H1 (cell line): ENCODE data around the gene BMPR1A. TPM values are rescaled to one million over a fixed set of nuclear protein-coding genes. Genes with fewer than 3 reads are reported as not detected.

ENCODE experiments used
- ASH2L ChIP-seq: fragments of 200-600, 300-600 bp; sonication (generic); IDR thresholded peaks from one replicate; pipeline ENCODE4 v1.7.1; 2017; ENCODE audit warnings: low read length
- BCL11A ChIP-seq, 2 experiments: IDR thresholded peaks; one replicate each; pipeline ENCODE4 v1.6.1; 2011; ENCODE audit warnings: low read depth in 2 of 2, low read length in 2 of 2, mild to moderate bottlenecking in 2 of 2
- CHD2 ChIP-seq: IDR thresholded peaks from 2 replicates; pipeline ENCODE4 v1.6.1; 2012; ENCODE audit warnings: low read length, improper control_type of control experiment
- CTCF ChIP-seq, 3 experiments: IDR thresholded peaks; 1 replicate in 2 of 3; 2 replicates in 1 of 3; pipeline versions ENCODE4 v1.5.1 to v1.6.1; 2011; ENCODE audit warnings: low read length in 3 of 3, mild to moderate bottlenecking in 3 of 3, inconsistent platforms in 2 of 3, low read depth in 1 of 3, moderate library complexity in 1 of 3; ENCODE audit not compliant: insufficient read depth in 1 of 3; ENCODE audit errors: control extremely low read depth in 1 of 3
- EGR1 ChIP-seq: IDR thresholded peaks from 2 replicates; pipeline ENCODE4 v1.6.1; 2011; ENCODE audit warnings: low read depth, low read length, borderline replicate concordance
- EP300 ChIP-seq, 2 experiments: IDR thresholded peaks; 1 replicate in 1 of 2; 2 replicates in 1 of 2; pipeline ENCODE4 v1.6.1; 2011 to 2012; ENCODE audit warnings: low read depth in 2 of 2, low read length in 2 of 2, mild to moderate bottlenecking in 2 of 2, borderline replicate concordance in 1 of 2, inconsistent platforms in 1 of 2, moderate library complexity in 1 of 2
- EZH2 ChIP-seq: fragments of 200-600 bp; sonication (generic); IDR thresholded peaks from 2 replicates; pipeline ENCODE4 v1.7.1; 2012; ENCODE audit warnings: low read depth, mild to moderate bottlenecking, moderate library complexity, low read length, inconsistent platforms; ENCODE audit not compliant: severe bottlenecking
- GABPA ChIP-seq: IDR thresholded peaks from 2 replicates; pipeline ENCODE4 v1.6.1; 2011; ENCODE audit warnings: mild to moderate bottlenecking, low read length, moderate library complexity, borderline replicate concordance; ENCODE audit not compliant: insufficient read depth
- GTF2F1 ChIP-seq: IDR thresholded peaks from 2 replicates; pipeline ENCODE4 v1.6.1; 2012; ENCODE audit warnings: low read depth, low read length, improper control_type of control experiment, borderline replicate concordance
- HDAC2 ChIP-seq, 2 experiments: fragments of 300-600 bp in 1 of 2; sonication (generic) in 1 of 2; IDR thresholded peaks; 2 replicates each; pipeline ENCODE4 v1.6.1; 2011 to 2012; ENCODE audit warnings: low read depth in 2 of 2, low read length in 2 of 2, mild to moderate bottlenecking in 2 of 2, moderate library complexity in 2 of 2, borderline replicate concordance in 1 of 2, inconsistent platforms in 1 of 2
- KDM4A ChIP-seq: IDR thresholded peaks from one replicate; pipeline ENCODE4 v1.7.1; 2012; ENCODE audit warnings: low read depth, mild to moderate bottlenecking, moderate library complexity, low read length, inconsistent platforms; ENCODE audit not compliant: severe bottlenecking
- MAX ChIP-seq: IDR thresholded peaks from 2 replicates; pipeline ENCODE4 v1.6.1; 2012; ENCODE audit warnings: inconsistent platforms
- NRF1 ChIP-seq: IDR thresholded peaks from 2 replicates; pipeline ENCODE4 v1.6.1; 2011; ENCODE audit warnings: mild to moderate bottlenecking, low read depth, low read length, improper control_type of control experiment
- POLR2A ChIP-seq, 2 experiments: IDR thresholded peaks; 1 replicate in 1 of 2; 2 replicates in 1 of 2; pipeline ENCODE4 v1.6.1; 2011; ENCODE audit warnings: low read depth in 2 of 2, low read length in 2 of 2, mild to moderate bottlenecking in 2 of 2; ENCODE audit errors: control extremely low read depth in 1 of 2
- POU5F1 ChIP-seq: IDR thresholded peaks from 2 replicates; pipeline ENCODE4 v1.6.1; 2011; ENCODE audit warnings: low read depth, mild to moderate bottlenecking, low read length, moderate library complexity
- SIRT6 ChIP-seq: IDR thresholded peaks from one replicate; pipeline ENCODE4 v1.7.1; 2012; ENCODE audit warnings: low read length, inconsistent platforms
- SP2 ChIP-seq: IDR thresholded peaks from 2 replicates; pipeline ENCODE4 v1.6.1; 2012; ENCODE audit warnings: mild to moderate bottlenecking, low read length, inconsistent platforms
- SP4 ChIP-seq: IDR thresholded peaks from 2 replicates; pipeline ENCODE4 v1.6.1; 2012; ENCODE audit warnings: low read length, inconsistent platforms
- ZNF274 ChIP-seq: IDR thresholded peaks from 2 replicates; pipeline ENCODE4 v1.7.0; 2012; ENCODE audit warnings: low read length, borderline replicate concordance; ENCODE audit errors: extremely low read depth
- polyA plus RNA-seq, 7 experiments: library from polyadenylated mRNA; depleted of rRNA in 3 of 7; stranded (reverse) in 5 of 7; unstranded in 2 of 7; fragments of >200 nt in 5 of 7; fragments of 200-250 nt in 2 of 7; gene quantifications; 1 replicate in 5 of 7; 2 replicates in 1 of 7; 4 replicates in 1 of 7; pipeline versions ENCODE4 v1.2.1 to v1.2.3, GENCODE V29; 2011 to 2013; ENCODE audit warnings: missing spikeins in 2 of 7, mixed read lengths in 2 of 7
- total RNA-seq: library from RNA; stranded (reverse); fragmentation: NEBNext Ultra II Directional; extraction: Animal tissue kit (Norgen Biotek cat#: 25700); gene quantifications from 2 replicates; pipeline ENCODE4 v1.2.1, GENCODE V29; 2021

The BMPR1A gene
- total and polyA plus RNA-seq, 2 of the 8 experiments (the other 6 are each of a cell fraction or from before 2014, with no cell fraction given): 34.4 to 129 TPM

DNA sequence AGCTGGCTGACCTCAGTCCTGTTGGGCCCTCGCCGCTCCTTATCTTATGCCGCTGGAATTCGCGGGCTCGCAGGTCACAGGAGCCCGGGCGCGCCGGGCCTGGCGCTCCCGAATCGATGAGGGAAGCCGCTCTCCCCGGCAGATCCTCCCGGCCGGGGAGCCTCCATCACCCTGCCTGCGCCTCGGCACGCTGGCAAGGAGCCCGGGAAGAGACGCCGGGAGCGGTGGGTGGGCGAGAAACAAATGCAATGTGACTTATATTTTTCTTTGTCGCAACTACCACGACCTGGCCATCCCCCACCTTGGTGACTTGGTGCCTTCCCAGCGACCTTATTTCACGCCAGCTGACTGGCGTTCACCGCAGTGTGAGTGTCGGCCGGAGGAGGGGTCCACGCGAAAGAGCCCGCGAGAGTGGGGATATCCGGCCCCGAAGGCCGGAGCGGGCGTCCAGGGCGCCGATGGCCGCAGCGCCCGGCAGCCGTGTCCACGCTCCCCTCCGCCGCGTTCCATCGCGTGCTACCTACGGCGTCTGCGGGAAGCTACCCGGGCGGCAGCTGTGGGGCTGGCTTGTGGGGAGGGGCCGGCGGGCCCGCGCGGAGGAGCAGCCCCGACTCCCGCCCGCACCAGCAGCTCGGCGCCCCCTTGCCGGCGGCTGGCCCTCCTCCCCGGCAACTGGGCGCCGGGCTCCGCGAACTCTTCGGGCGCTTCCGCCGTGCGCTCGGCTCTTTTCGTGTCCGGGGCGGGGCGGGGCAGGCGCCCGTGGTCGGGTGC, 494 bp upstream of the BMPR1A start (continued):
- no peak for TF ChIP-seq CTCF (IDR thresholded peaks at IDR 0.05; ENCODE audit: control extremely low read depth in 1 of 3, insufficient read depth in 1 of 3, low read depth in 1 of 3, low read length in 3 of 3)
- peak; percentile 29 for TF ChIP-seq MAX
- no peak for TF ChIP-seq EZH2
- no peak for TF ChIP-seq SIRT6
- no peak for TF ChIP-seq SP2
- TF ChIP-seq KDM4A: peak; percentile 51
- no peak for TF ChIP-seq GTF2F1
- no peak for TF ChIP-seq CHD2
- TF ChIP-seq EGR1: 0 out of 2 replicates have a peak, but pooled peaks have one; percentile 18
- peak; percentile 81 for TF ChIP-seq ASH2L
- TF ChIP-seq POU5F1: no peak
- TF ChIP-seq EP300 (IDR thresholded peaks at IDR 0.05; ENCODE audit: borderline replicate concordance in 1 of 2, low read depth in 2 of 2, low read length in 2 of 2): no peak
- TF ChIP-seq ZNF274: no peak
- no peak; the same call in 1 of the 2 replicates for TF ChIP-seq GABPA
- TF ChIP-seq POLR2A (IDR thresholded peaks at IDR 0.05; ENCODE audit: control extremely low read depth in 1 of 2, low read depth in 2 of 2, low read length in 2 of 2): peak in 1 of 2 experiments; percentile 87; a peak in 2 of 3 replicates
- no peak for TF ChIP-seq BCL11A (IDR thresholded peaks at IDR 0.05; ENCODE audit: low read depth in 2 of 2, low read length in 2 of 2)
- peak; percentile 33; the same call in 1 of the 2 replicates for TF ChIP-seq SP4
- no peak for TF ChIP-seq NRF1
- peak; percentile 12 to 73; a peak in 1 of 4 replicates for TF ChIP-seq HDAC2 (IDR thresholded peaks at IDR 0.05; ENCODE audit: borderline replicate concordance in 1 of 2, low read depth in 2 of 2, low read length in 2 of 2)
